Measurements from ENCODE around the gene SNX11.

DNA sequence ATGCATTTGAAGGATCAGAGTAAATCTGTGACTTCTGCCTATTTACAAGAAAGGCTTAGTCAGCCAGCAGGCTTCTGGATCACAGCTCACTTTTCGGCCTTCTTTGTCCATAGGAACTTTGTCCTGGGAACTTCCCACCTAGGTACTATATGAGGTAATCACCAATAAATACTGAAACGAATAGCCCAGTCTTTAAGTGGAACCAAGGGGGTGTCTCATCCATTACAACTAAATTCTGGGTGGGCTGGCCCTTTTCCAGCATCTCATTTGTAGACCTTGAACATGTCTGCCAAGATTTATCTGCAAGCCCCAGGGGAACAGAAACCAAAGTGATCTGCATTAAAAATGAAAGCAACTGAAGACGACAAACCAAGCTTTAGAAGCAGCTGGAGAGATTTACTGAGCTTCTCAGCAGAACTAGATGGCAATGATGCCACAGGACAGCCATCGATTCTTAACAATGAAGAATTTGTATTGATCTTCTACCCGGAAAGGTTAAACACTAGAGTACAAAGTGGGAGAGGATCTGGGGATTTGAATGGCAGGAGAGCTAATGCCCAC, 55.5 kb downstream of the SNX11 start:
- TF ChIP-seq CTBP2 (IDR thresholded peaks at IDR 0.05; ENCODE audit: borderline replicate concordance, insufficient read depth, insufficient read length, low read length): no peak
- TF ChIP-seq, protein P1, sequence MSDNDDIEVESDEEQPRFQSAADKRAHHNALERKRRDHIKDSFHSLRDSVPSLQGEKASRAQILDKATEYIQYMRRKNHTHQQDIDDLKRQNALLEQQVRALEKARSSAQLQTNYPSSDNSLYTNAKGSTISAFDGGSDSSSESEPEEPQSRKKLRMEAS (IDR thresholded peaks at IDR 0.05): no peak
- TF ChIP-seq, protein P2, sequence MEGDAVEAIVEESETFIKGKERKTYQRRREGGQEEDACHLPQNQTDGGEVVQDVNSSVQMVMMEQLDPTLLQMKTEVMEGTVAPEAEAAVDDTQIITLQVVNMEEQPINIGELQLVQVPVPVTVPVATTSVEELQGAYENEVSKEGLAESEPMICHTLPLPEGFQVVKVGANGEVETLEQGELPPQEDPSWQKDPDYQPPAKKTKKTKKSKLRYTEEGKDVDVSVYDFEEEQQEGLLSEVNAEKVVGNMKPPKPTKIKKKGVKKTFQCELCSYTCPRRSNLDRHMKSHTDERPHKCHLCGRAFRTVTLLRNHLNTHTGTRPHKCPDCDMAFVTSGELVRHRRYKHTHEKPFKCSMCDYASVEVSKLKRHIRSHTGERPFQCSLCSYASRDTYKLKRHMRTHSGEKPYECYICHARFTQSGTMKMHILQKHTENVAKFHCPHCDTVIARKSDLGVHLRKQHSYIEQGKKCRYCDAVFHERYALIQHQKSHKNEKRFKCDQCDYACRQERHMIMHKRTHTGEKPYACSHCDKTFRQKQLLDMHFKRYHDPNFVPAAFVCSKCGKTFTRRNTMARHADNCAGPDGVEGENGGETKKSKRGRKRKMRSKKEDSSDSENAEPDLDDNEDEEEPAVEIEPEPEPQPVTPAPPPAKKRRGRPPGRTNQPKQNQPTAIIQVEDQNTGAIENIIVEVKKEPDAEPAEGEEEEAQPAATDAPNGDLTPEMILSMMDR (IDR thresholded peaks at IDR 0.05; ENCODE audit: control extremely low read depth in 1 of 3, insufficient read depth in 1 of 3, low read depth in 1 of 3, low read length in 3 of 3): no peak
- no peak for TF ChIP-seq GTF2F1 (IDR thresholded peaks at IDR 0.05; ENCODE audit: borderline replicate concordance, low read depth, low read length)
- TF ChIP-seq EP300 (IDR thresholded peaks at IDR 0.05; ENCODE audit: borderline replicate concordance in 1 of 2, low read depth in 2 of 2, low read length in 2 of 2): no peak
- no peak for TF ChIP-seq CREB1 (IDR thresholded peaks at IDR 0.05)
- no peak for TF ChIP-seq POLR2A (IDR thresholded peaks at IDR 0.05; ENCODE audit: control extremely low read depth in 1 of 2, low read depth in 2 of 2, low read length in 2 of 2)
- no peak for TF ChIP-seq RXRA (IDR thresholded peaks at IDR 0.05; ENCODE audit: insufficient read depth, low read depth, low read length)
- TF ChIP-seq PHF8 (conservative IDR thresholded peaks at IDR 0.05; ENCODE audit: low read depth, low read length): no peak
